Keratinocyte (primary cell): Measurements from ENCODE around the gene AGTPBP1. TPM values are rescaled to one million over a fixed set of nuclear protein-coding genes. Genes with fewer than 3 reads are reported as not detected.

ENCODE experiments used
- DNase-seq: peaks from one replicate; pipeline ENCODE4 v3.0.0-alpha.2; 2011; ENCODE audit warnings: low read depth, missing footprints, low spot score
- FAIRE-seq: peaks from 2 replicates; lab custom pipeline; 2011; peaks lifted over from hg19 to GRCh38; lab: Jason Lieb, UNC
- H2AFZ ChIP-seq: 2 replicates; pipeline ENCODE4 v1.6.0; 2012; ENCODE audit warnings: low read length, control low read depth, inconsistent platforms; ENCODE audit not compliant: control insufficient read depth
- H3K27ac ChIP-seq: 2 replicates; pipeline ENCODE4 v1.5.1; 2011; ENCODE audit warnings: low read length; ENCODE audit not compliant: control insufficient read depth, insufficient read depth
- H3K27me3 ChIP-seq: 3 replicates; pipeline ENCODE4 v1.6.0; 2011; ENCODE audit warnings: low read length; ENCODE audit not compliant: control insufficient read depth, insufficient read depth; ENCODE audit errors: extremely low read depth
- H3K36me3 ChIP-seq, 2 experiments: 2 replicates in 1 of 2; 3 replicates in 1 of 2; pipeline ENCODE4 v1.5.1; 2011; ENCODE audit warnings: low read length in 2 of 2, mild to moderate bottlenecking in 1 of 2; ENCODE audit not compliant: control insufficient read depth in 2 of 2, insufficient read depth in 2 of 2; ENCODE audit errors: extremely low read depth in 1 of 2
- H3K4me1 ChIP-seq: 3 replicates; pipeline ENCODE4 v1.5.1; 2011; ENCODE audit warnings: low read length; ENCODE audit not compliant: control insufficient read depth, insufficient read depth; ENCODE audit errors: extremely low read depth
- H3K4me2 ChIP-seq: 3 replicates; pipeline ENCODE4 v1.6.0; 2011; ENCODE audit warnings: low read depth, low read length; ENCODE audit not compliant: control insufficient read depth, insufficient read depth; ENCODE audit errors: extremely low read depth
- H3K4me3 ChIP-seq, 3 experiments: fragments of 200-600 bp in 1 of 3; sonication (generic) in 1 of 3; 2 replicates in 2 of 3; 3 replicates in 1 of 3; pipeline ENCODE4 v1.5.1; 2011 to 2016; ENCODE audit warnings: low read length in 3 of 3, mild to moderate bottlenecking in 3 of 3, control low read depth in 2 of 3, inconsistent platforms in 1 of 3, low read depth in 1 of 3, mixed read lengths in 1 of 3, mixed run types in 1 of 3, moderate library complexity in 1 of 3; ENCODE audit not compliant: control insufficient read depth in 2 of 3, insufficient read depth in 2 of 3; ENCODE audit errors: extremely low read depth in 1 of 3
- H3K79me2 ChIP-seq: 2 replicates; pipeline ENCODE4 v1.6.0; 2012; ENCODE audit warnings: low read length; ENCODE audit not compliant: control insufficient read depth, insufficient read depth
- H3K9ac ChIP-seq: 3 replicates; pipeline ENCODE4 v1.6.0; 2011; ENCODE audit warnings: low read length; ENCODE audit not compliant: control insufficient read depth, insufficient read depth; ENCODE audit errors: extremely low read depth
- H3K9me1 ChIP-seq: 3 replicates; pipeline ENCODE4 v1.6.0; 2011; ENCODE audit warnings: low read length; ENCODE audit not compliant: control insufficient read depth, insufficient read depth; ENCODE audit errors: extremely low read depth
- H3K9me3 ChIP-seq: 2 replicates; pipeline ENCODE4 v1.5.1; 2012; ENCODE audit warnings: low read depth, low read length; ENCODE audit not compliant: control insufficient read depth
- H4K20me1 ChIP-seq: 3 replicates; pipeline ENCODE4 v1.6.0; 2011; ENCODE audit warnings: low read length; ENCODE audit not compliant: control insufficient read depth, insufficient read depth; ENCODE audit errors: extremely low read depth
- EZH2 ChIP-seq: IDR thresholded peaks from one replicate; pipeline ENCODE4 v1.6.1; 2012; ENCODE audit warnings: inconsistent platforms, mild to moderate bottlenecking, low read length, moderate library complexity
- dilution Hi-C: fragments of 300-500 bp; cut with MboI; formaldehyde crosslinking; loops from one replicate; pipeline ENCODE4 v1.7.0; 2020; ENCODE audit warnings: low sequenced_read_pairs; ENCODE audit not compliant: extremely low pct_ligation_motif_present
- polyA plus RNA-seq, 5 experiments: library from polyadenylated mRNA; depleted of rRNA in 3 of 5; stranded (reverse) in 3 of 5; stranded (forward) in 1 of 5; unstranded in 1 of 5; fragments of >200 nt; gene quantifications; 1 replicate in 1 of 5; 2 replicates in 3 of 5; 3 replicates in 1 of 5; pipeline versions ENCODE4 v1.2.1 to v1.2.3, GENCODE V29; 2011 to 2012; ENCODE audit warnings: missing spikeins in 2 of 5, low read depth in 1 of 5, low replicate concordance in 1 of 5
- TF ChIP-seq, protein P1 (sequence below), 3 experiments: IDR thresholded peaks in 1 of 3; conservative IDR thresholded peaks in 1 of 3; optimal IDR thresholded peaks in 1 of 3; 2 replicates in 2 of 3; 3 replicates in 1 of 3; pipeline versions ENCODE3 to v1.5.1; 2011; ENCODE audit warnings: low read length in 3 of 3, mild to moderate bottlenecking in 3 of 3, moderate library complexity in 2 of 3, control low read depth in 1 of 3, inconsistent platforms in 1 of 3; ENCODE audit not compliant: insufficient read depth in 2 of 3; ENCODE audit errors: extremely low read depth in 1 of 3

The AGTPBP1 gene
- polyA plus RNA-seq, 1 donor (not counting 4 experiments of a cell fraction or from before 2014, with no cell fraction given): 11.1 TPM

DNA sequence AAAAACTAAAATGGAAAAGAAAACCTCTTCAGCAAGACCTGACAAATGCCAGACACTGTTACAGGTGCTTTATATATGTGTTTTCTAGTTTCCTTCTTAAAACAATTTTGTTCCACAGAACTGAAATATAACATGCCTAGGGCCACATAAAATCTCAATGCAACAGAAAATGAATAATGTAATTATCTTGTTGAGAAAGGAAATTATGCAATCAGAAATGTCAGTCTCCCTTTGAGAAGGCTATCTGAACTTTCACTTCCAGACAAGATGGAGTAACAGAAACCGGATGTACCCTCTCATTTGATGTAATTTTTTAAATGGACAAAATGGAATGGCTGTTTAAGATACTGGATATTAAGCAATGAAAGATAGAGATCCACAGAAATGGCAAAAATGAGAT, 79.2 kb downstream of the AGTPBP1 start:
- H3K36me3 ChIP-seq: no peaks in the 10 kb centered on the region
- H3K4me1 ChIP-seq: no peaks in the 10 kb centered on the region
- no peak for FAIRE-seq
- no peaks in the 10 kb centered on the region for H3K79me2 ChIP-seq
- no peaks in the 10 kb centered on the region for H3K27me3 ChIP-seq
- H3K4me2 ChIP-seq: no peak overlapping the region
- H3K9ac ChIP-seq: no peak overlapping the region
- dilution Hi-C loops: no loop called here
- no peaks in the 10 kb centered on the region for H3K9me1 ChIP-seq
- no peak overlapping the region for H2AFZ ChIP-seq
- no peak overlapping the region for H3K4me3 ChIP-seq
- TF ChIP-seq EZH2: no peak
- TF ChIP-seq, protein P1, sequence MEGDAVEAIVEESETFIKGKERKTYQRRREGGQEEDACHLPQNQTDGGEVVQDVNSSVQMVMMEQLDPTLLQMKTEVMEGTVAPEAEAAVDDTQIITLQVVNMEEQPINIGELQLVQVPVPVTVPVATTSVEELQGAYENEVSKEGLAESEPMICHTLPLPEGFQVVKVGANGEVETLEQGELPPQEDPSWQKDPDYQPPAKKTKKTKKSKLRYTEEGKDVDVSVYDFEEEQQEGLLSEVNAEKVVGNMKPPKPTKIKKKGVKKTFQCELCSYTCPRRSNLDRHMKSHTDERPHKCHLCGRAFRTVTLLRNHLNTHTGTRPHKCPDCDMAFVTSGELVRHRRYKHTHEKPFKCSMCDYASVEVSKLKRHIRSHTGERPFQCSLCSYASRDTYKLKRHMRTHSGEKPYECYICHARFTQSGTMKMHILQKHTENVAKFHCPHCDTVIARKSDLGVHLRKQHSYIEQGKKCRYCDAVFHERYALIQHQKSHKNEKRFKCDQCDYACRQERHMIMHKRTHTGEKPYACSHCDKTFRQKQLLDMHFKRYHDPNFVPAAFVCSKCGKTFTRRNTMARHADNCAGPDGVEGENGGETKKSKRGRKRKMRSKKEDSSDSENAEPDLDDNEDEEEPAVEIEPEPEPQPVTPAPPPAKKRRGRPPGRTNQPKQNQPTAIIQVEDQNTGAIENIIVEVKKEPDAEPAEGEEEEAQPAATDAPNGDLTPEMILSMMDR (optimal IDR thresholded peaks at IDR 0.05 in 1 of 3, IDR thresholded peaks at IDR 0.05 in 1 of 3, conservative IDR thresholded peaks at IDR 0.05 in 1 of 3; ENCODE audit: extremely low read depth in 1 of 3, insufficient read depth in 2 of 3, low read length in 3 of 3): no peak
- DNase-seq: no peak
- H3K9me3 ChIP-seq: no peaks in the 10 kb centered on the region
- H4K20me1 ChIP-seq: no peaks in the 10 kb centered on the region
- H3K27ac ChIP-seq: no peak overlapping the region

DNA sequence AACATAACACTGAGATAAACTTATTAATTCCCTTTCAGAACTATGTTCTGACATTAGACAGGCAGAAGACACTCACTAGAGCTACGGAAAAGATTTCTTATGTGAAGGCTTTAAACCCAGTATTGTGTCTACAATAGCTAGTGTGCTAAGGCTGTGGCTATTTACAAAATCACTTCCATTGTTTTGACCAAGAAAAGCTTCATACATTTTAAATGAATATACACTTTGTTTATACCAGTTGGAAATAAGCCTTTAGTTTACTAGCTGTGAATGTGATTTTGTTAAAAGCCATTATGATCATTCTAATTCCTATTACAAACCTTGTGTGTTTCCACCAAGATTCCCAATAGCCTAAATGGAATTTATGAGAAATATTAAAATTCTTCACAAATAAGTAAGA, 83.0 kb downstream of the AGTPBP1 start:
- Histone ChIP-seq H3K9me3 (no peaks in the 10 kb centered on the region), H3K4me1 (no peaks in the 10 kb centered on the region), H3K9ac (no peak overlapping the region), H3K79me2 (no peaks in the 10 kb centered on the region), H3K36me3 (no peaks in the 10 kb centered on the region), H3K4me2 (no peak overlapping the region), H4K20me1 (no peaks in the 10 kb centered on the region), H3K9me1 (no peaks in the 10 kb centered on the region), H3K27ac (no peak overlapping the region), H3K4me3 (no peak overlapping the region), H2AFZ (no peak overlapping the region), H3K27me3 (no peaks in the 10 kb centered on the region)
- no peak for FAIRE-seq
- no peak for DNase-seq
- dilution Hi-C loops: no loop called here
- no peak for TF ChIP-seq EZH2
- TF ChIP-seq, protein P1 (optimal IDR thresholded peaks at IDR 0.05 in 1 of 3, IDR thresholded peaks at IDR 0.05 in 1 of 3, conservative IDR thresholded peaks at IDR 0.05 in 1 of 3; ENCODE audit: extremely low read depth in 1 of 3, insufficient read depth in 2 of 3, low read length in 3 of 3): no peak
